Measurements from ENCODE around the gene OR9A4.

GRCh38 chr7:141884539-141885225 lies 31.5 kb upstream of the OR9A4 start:
- TF ChIP-seq POLR2A (IDR thresholded peaks at IDR 0.05) (no peak), CTCF (IDR thresholded peaks at IDR 0.05) (no peak)
